Kidney (tissue), 14 donors: ENCODE data around the gene KLHL7. TPM values are rescaled to one million over a fixed set of nuclear protein-coding genes. Genes with fewer than 3 reads are reported as not detected.
"Not testable (repeated sequence)": the region's sequence is repeated elsewhere in the genome, so short reads cannot be mapped to it uniquely, and the experiment has no call there.

ENCODE experiments used
- DNase-seq, 5 donors: peaks; one replicate each; pipeline ENCODE4 v3.0.0-alpha.2; 2013 to 2020
- FAIRE-seq: peaks from 2 replicates; lab custom pipeline; 2012; peaks lifted over from hg19 to GRCh38; lab: Jason Lieb, UNC
- H3K27ac ChIP-seq, 2 donors: one replicate each; pipeline ENCODE4 v1.7.0; 2013; ENCODE audit warnings: low read depth in 2 of 2, low read length in 2 of 2, inconsistent platforms in 1 of 2
- H3K27me3 ChIP-seq: one replicate; pipeline ENCODE4 v1.7.1; 2013; ENCODE audit warnings: low read length, inconsistent platforms; ENCODE audit not compliant: control insufficient read depth, insufficient read depth
- H3K36me3 ChIP-seq, 3 donors: one replicate each; pipeline versions ENCODE4 v1.7.0 to v1.7.1; 2013; ENCODE audit warnings: low read length in 3 of 3, control low read depth in 1 of 3, inconsistent platforms in 1 of 3; ENCODE audit not compliant: insufficient read depth in 3 of 3, control insufficient read depth in 2 of 3
- H3K4me1 ChIP-seq, 3 donors: one replicate each; pipeline versions ENCODE4 v1.7.0 to v1.7.1; 2013; ENCODE audit warnings: low read length in 3 of 3, inconsistent platforms in 1 of 3, low read depth in 1 of 3; ENCODE audit not compliant: control insufficient read depth in 2 of 3, insufficient read depth in 2 of 3
- H3K4me3 ChIP-seq, 3 donors: one replicate each; pipeline versions ENCODE4 v1.7.0 to v1.8.1; 2013; ENCODE audit warnings: low read length in 3 of 3, control low read depth in 1 of 3, inconsistent platforms in 1 of 3
- H3K9ac ChIP-seq, 3 donors: one replicate each; pipeline versions ENCODE4 v1.7.0 to v1.7.1; 2013; ENCODE audit warnings: low read length in 3 of 3, control low read depth in 1 of 3, inconsistent platforms in 1 of 3
- H3K9me3 ChIP-seq, 3 donors: one replicate each; pipeline versions ENCODE4 v1.7.0 to v1.7.1; 2013; ENCODE audit warnings: low read length in 3 of 3, control low read depth in 1 of 3, inconsistent platforms in 1 of 3; ENCODE audit not compliant: control insufficient read depth in 2 of 3, insufficient read depth in 1 of 3
- intact Hi-C: fragments of 100-400 bp; cut with DNase I; formaldehyde crosslinking; loops from one replicate; pipeline ENCODE4 v1.11.1; 2022
- polyA plus RNA-seq: library from polyadenylated mRNA; stranded (reverse); fragments of 350-450 nt; fragmentation: Illumina TruSeq; extraction: RNeasy Lipid Tissue Mini Kit (QIAGEN cat#74804); gene quantifications from one replicate; pipeline ENCODE4 v1.2.3, GENCODE V29; 2014; ENCODE audit warnings: low read depth, low replicate concordance; ENCODE audit not compliant: insufficient read depth
- total RNA-seq: library from RNA; stranded (reverse); fragmentation: NEBNext Ultra II Directional; extraction: Animal tissue kit (Norgen Biotek cat#: 25700); gene quantifications from one replicate; pipeline ENCODE4 v1.2.1, GENCODE V29; 2021
- TF ChIP-seq, protein P1 (sequence below): IDR thresholded peaks from 3 replicates; pipeline ENCODE4 v1.5.1; 2012; ENCODE audit warnings: mild to moderate bottlenecking, moderate library complexity, borderline replicate concordance; ENCODE audit not compliant: insufficient read depth; ENCODE audit errors: extremely low read depth
- donor health status: control.
- donor health status: control.
- donor health status: control.
- donor health status: control.
- donor health status: control.
- donor health status: DM: yes; HTN: yes; CAD: no.
- donor health status: Normal renal cell carcinoma (clear cell type).

Gene KLHL7
- total and polyA plus RNA-seq, 2 donors from 2014 or later, result 13.3 to 20.6 TPM

DNA sequence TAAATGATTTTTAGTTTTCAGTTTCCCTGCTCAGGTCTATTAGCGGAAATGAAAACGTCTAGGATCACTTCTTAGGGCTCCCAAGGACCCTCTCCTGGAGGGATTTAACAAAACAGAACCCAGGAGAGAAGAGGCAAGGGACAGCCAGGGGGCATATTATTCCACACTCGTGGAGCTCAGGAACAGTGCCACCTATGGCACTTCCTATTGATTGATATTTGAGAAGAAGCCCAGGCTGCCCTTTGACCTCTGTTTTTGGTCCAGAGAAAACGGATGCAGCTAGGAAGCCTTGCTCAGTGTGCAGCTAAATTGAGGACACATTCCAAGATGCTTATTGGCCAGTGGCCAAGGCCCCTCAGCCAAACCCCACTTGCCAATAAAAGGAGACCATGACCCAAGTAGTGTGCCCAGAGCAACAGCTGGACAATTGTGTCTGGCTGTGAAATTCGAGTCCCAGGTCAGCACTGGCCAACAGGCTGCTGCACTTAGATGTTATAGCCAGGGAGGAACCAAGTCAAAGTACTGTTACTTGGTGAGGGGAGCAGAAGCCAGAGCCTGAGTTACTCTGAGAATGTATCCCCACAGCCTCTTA lies 117.0 kb downstream of the KLHL7 start:
- no peak overlapping the region for H3K9ac ChIP-seq
- peak in 1 of 5 donors; percentile 33 for DNase-seq
- FAIRE-seq, result no peak
- H3K9me3 ChIP-seq, result no peaks in the 10 kb centered on the region
- no peaks in the 10 kb centered on the region for H3K4me1 ChIP-seq
- TF ChIP-seq, protein P1, sequence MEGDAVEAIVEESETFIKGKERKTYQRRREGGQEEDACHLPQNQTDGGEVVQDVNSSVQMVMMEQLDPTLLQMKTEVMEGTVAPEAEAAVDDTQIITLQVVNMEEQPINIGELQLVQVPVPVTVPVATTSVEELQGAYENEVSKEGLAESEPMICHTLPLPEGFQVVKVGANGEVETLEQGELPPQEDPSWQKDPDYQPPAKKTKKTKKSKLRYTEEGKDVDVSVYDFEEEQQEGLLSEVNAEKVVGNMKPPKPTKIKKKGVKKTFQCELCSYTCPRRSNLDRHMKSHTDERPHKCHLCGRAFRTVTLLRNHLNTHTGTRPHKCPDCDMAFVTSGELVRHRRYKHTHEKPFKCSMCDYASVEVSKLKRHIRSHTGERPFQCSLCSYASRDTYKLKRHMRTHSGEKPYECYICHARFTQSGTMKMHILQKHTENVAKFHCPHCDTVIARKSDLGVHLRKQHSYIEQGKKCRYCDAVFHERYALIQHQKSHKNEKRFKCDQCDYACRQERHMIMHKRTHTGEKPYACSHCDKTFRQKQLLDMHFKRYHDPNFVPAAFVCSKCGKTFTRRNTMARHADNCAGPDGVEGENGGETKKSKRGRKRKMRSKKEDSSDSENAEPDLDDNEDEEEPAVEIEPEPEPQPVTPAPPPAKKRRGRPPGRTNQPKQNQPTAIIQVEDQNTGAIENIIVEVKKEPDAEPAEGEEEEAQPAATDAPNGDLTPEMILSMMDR, result no peak
- H3K36me3 ChIP-seq, result no peaks in the 10 kb centered on the region
- H3K4me3 ChIP-seq, result no peak overlapping the region
- no peak overlapping the region for H3K27ac ChIP-seq
- no peaks in the 10 kb centered on the region for H3K27me3 ChIP-seq
- intact Hi-C loops, result no loop called here

DNA sequence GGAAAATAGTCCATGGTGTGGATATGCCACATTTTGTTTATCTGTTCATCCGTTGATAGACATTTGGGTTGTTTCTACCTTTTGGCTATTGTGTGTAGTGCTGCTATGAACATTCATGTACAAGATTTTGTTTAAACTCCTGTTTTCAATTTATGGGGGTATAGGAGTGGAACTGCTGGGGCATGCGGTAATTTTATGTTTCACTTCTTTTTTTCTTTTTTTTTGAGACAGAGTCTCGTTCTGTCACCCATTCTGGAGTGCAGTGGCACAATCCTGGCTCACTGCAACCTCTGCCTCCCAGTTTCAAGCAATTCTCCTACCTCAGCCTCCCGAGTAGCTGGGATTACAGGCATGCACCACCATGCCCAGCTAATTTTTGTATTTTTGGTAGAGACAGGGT lies 118.8 kb downstream of the KLHL7 start:
- H3K36me3 ChIP-seq, intact Hi-C loops, H3K4me3 ChIP-seq, H3K27me3 ChIP-seq, H3K27ac ChIP-seq, H3K9me3 ChIP-seq, FAIRE-seq, DNase-seq, H3K4me1 ChIP-seq, H3K9ac ChIP-seq: not testable (repeated sequence)

DNA sequence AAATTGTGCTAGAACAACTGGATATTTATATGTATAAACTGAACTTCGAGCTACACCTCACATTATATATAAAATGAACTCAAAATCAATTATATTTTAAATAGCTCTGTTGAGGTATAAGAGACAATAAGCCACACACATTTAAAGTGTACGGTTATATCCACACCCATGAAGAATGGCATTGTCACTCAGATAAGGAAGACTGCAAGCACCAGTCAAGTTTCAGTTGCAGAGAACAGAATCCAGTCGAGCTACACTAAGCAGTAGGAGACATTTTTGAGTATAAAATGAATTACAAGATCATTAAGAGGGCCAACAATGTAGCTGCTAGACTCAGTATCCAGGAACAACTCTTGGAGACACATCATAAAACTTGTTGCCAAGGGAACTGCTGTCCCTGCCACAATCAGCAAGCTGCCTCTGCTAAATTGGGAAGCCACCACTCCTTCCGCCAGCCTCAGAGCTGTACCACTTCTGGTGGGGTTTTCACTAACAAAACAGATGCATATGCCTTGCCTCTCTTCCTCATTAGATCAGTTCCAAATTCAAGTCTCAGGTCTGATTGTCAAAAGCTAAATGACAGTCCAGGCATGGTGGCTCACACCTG lies 121.4 kb downstream of the KLHL7 start:
- Histone ChIP-seq H3K9me3 (peaks cover 0 to 4% (median 0%) of the 10 kb centered on the region in 3 donors), H3K9ac (no peak overlapping the region), H3K4me3 (no peak overlapping the region), H3K27ac (no peak overlapping the region), H3K27me3 (no peaks in the 10 kb centered on the region), H3K36me3 (no peaks in the 10 kb centered on the region), H3K4me1 (no peaks in the 10 kb centered on the region)
- DNase-seq (no peak), FAIRE-seq (no peak)
- TF ChIP-seq, protein P1, result no peak
- intact Hi-C loops, result no loop called here

Other genes with a start within 250 kb of the KLHL7 start
- 22.6 TPM for gene HYCC1, start 91.7 kb upstream of the KLHL7 start, total RNA-seq
- gene HYCC1, start 91.7 kb upstream of the KLHL7 start, polyA plus RNA-seq, result 2.2 TPM
- 28.8 TPM for gene NUP42, start 76.3 kb downstream of the KLHL7 start, total RNA-seq
- gene NUP42, start 76.3 kb downstream of the KLHL7 start, polyA plus RNA-seq, result 24.8 TPM
- gene GPNMB, start 141.0 kb downstream of the KLHL7 start, total RNA-seq, result 60.6 TPM
- gene GPNMB, start 141.0 kb downstream of the KLHL7 start, polyA plus RNA-seq, result 43.9 TPM
- gene MALSU1, start 193.6 kb downstream of the KLHL7 start, total RNA-seq, result 40.3 TPM
- gene MALSU1, start 193.6 kb downstream of the KLHL7 start, polyA plus RNA-seq, result 94.9 TPM